ENCODE results near the gene GJA9.

GJA9 gene

GRCh38 chr1:38829368-38829767 is 52.0 kb downstream of the GJA9 start:
- TF ChIP-seq CTCF (IDR thresholded peaks at IDR 0.05; ENCODE audit: borderline replicate concordance, extremely low read depth, low read length, poor library complexity, severe bottlenecking) (no peak), EZH2 (IDR thresholded peaks at IDR 0.05; ENCODE audit: borderline replicate concordance, low read depth, low read length, severe bottlenecking) (no peak)
- Histone ChIP-seq H4K20me1 (ENCODE audit: insufficient read depth, low read length) (no peaks in the 10 kb centered on the region; the same call in 1 of the 2 replicates), H3K4me1 (ENCODE audit: insufficient read depth, low read length) (no peaks in the 10 kb centered on the region), H3K36me3 (ENCODE audit: insufficient read depth, low read length) (no peaks in the 10 kb centered on the region), H3K9me3 (ENCODE audit: insufficient read depth, low read length, severe bottlenecking) (no peaks in the 10 kb centered on the region), H3K9ac (ENCODE audit: low read depth, low read length) (no peak overlapping the region), H3K4me3 (ENCODE audit: low read depth in 1 of 2, low read length in 2 of 2) (no peak overlapping the region), H3K79me2 (ENCODE audit: insufficient read depth, low read length) (no peaks in the 10 kb centered on the region), H3K27me3 (ENCODE audit: insufficient read depth, low read length, poor library complexity) (peaks cover 36% of the 10 kb centered on the region), H2AFZ (ENCODE audit: low read depth, low read length) (no peak overlapping the region), H3K27ac (ENCODE audit: low read length) (no peak overlapping the region), H3K4me2 (ENCODE audit: insufficient read depth, low read length) (no peak overlapping the region)
- ATAC-seq (ENCODE audit: insufficient read depth, low read depth) = no peak
- DNase-seq = no peak

- DNase-seq = no peak
- no peak overlapping the region for H3K9ac ChIP-seq (ENCODE audit: low read depth, low read length)
- no peak overlapping the region for H3K4me2 ChIP-seq (ENCODE audit: insufficient read depth, low read length)
- ATAC-seq (ENCODE audit: insufficient read depth, low read depth) = no peak
- no peak overlapping the region for H2AFZ ChIP-seq (ENCODE audit: low read depth, low read length)
- H3K27me3 ChIP-seq (ENCODE audit: insufficient read depth, low read length, poor library complexity) = peaks cover 38% of the 10 kb centered on the region
- TF ChIP-seq EZH2 (IDR thresholded peaks at IDR 0.05; ENCODE audit: borderline replicate concordance, low read depth, low read length, severe bottlenecking) (no peak), CTCF (IDR thresholded peaks at IDR 0.05; ENCODE audit: borderline replicate concordance, extremely low read depth, low read length, poor library complexity, severe bottlenecking) (no peak)
- H3K27ac ChIP-seq (ENCODE audit: low read length) = no peak overlapping the region
- no peaks in the 10 kb centered on the region; the same call in 1 of the 2 replicates for H4K20me1 ChIP-seq (ENCODE audit: insufficient read depth, low read length)
- H3K79me2 ChIP-seq (ENCODE audit: insufficient read depth, low read length) = no peaks in the 10 kb centered on the region
- H3K36me3 ChIP-seq (ENCODE audit: insufficient read depth, low read length) = no peaks in the 10 kb centered on the region
- H3K9me3 ChIP-seq (ENCODE audit: insufficient read depth, low read length, severe bottlenecking) = no peaks in the 10 kb centered on the region
- no peaks in the 10 kb centered on the region for H3K4me1 ChIP-seq (ENCODE audit: insufficient read depth, low read length)
- no peak overlapping the region for H3K4me3 ChIP-seq (ENCODE audit: low read depth in 1 of 2, low read length in 2 of 2)
These were observed 54.1 kb downstream of the GJA9 start for GRCh38 chr1:38827318-38827717.

- ATAC-seq (ENCODE audit: insufficient read depth, low read depth) = no peak
- H4K20me1 ChIP-seq (ENCODE audit: insufficient read depth, low read length) = no peaks in the 10 kb centered on the region; the same call in 1 of the 2 replicates
These were observed 54.5 kb downstream of the GJA9 start for GRCh38 chr1:38826886-38827285.

More at GRCh38 chr1:38826886-38827285, 54.5 kb downstream of the GJA9 start:
- Histone ChIP-seq H3K4me1 (ENCODE audit: insufficient read depth, low read length) (no peaks in the 10 kb centered on the region), H3K27me3 (ENCODE audit: insufficient read depth, low read length, poor library complexity) (peaks cover 38% of the 10 kb centered on the region), H2AFZ (ENCODE audit: low read depth, low read length) (no peak overlapping the region), H3K9me3 (ENCODE audit: insufficient read depth, low read length, severe bottlenecking) (no peaks in the 10 kb centered on the region), H3K4me2 (ENCODE audit: insufficient read depth, low read length) (no peak overlapping the region), H3K4me3 (ENCODE audit: low read depth in 1 of 2, low read length in 2 of 2) (no peak overlapping the region), H3K27ac (ENCODE audit: low read length) (no peak overlapping the region), H3K36me3 (ENCODE audit: insufficient read depth, low read length) (no peaks in the 10 kb centered on the region), H3K9ac (ENCODE audit: low read depth, low read length) (no peak overlapping the region), H3K79me2 (ENCODE audit: insufficient read depth, low read length) (no peaks in the 10 kb centered on the region)
- TF ChIP-seq EZH2 (IDR thresholded peaks at IDR 0.05; ENCODE audit: borderline replicate concordance, low read depth, low read length, severe bottlenecking) (no peak), CTCF (IDR thresholded peaks at IDR 0.05; ENCODE audit: borderline replicate concordance, extremely low read depth, low read length, poor library complexity, severe bottlenecking) (no peak)
- no peak for DNase-seq
